Sigmoid colon (tissue), 4 donors: ENCODE data around the gene PLCH1.

ENCODE experiments used
- EP300 ChIP-seq, 4 donors: sonication (generic); formaldehyde crosslinking; IDR thresholded peaks; one replicate each; pipeline ENCODE4 v1.6.1; 2017; ENCODE audit warnings: antibody characterized with exemption in 4 of 4
- POLR2A ChIP-seq, 2 donors: fragments of 450-650 bp; IDR thresholded peaks; one replicate each; pipeline ENCODE4 v1.6.1; 2016; ENCODE audit warnings: antibody characterized with exemption in 2 of 2, mild to moderate bottlenecking in 2 of 2, moderate library complexity in 2 of 2
- POLR2AphosphoS5 ChIP-seq, 4 donors: sonication (generic); formaldehyde crosslinking; IDR thresholded peaks; one replicate each; pipeline ENCODE4 v1.6.1; 2017; ENCODE audit warnings: antibody characterized with exemption in 4 of 4
- TF ChIP-seq, protein P1 (sequence below), 4 experiments: fragments of 450-650 bp in 3 of 4; fragments of 200-600 bp in 1 of 4; IDR thresholded peaks; one replicate each; pipeline ENCODE4 v1.5.1; 2016 to 2019; ENCODE audit warnings: antibody characterized with exemption in 4 of 4, mild to moderate bottlenecking in 3 of 4, moderate library complexity in 2 of 4

DNA sequence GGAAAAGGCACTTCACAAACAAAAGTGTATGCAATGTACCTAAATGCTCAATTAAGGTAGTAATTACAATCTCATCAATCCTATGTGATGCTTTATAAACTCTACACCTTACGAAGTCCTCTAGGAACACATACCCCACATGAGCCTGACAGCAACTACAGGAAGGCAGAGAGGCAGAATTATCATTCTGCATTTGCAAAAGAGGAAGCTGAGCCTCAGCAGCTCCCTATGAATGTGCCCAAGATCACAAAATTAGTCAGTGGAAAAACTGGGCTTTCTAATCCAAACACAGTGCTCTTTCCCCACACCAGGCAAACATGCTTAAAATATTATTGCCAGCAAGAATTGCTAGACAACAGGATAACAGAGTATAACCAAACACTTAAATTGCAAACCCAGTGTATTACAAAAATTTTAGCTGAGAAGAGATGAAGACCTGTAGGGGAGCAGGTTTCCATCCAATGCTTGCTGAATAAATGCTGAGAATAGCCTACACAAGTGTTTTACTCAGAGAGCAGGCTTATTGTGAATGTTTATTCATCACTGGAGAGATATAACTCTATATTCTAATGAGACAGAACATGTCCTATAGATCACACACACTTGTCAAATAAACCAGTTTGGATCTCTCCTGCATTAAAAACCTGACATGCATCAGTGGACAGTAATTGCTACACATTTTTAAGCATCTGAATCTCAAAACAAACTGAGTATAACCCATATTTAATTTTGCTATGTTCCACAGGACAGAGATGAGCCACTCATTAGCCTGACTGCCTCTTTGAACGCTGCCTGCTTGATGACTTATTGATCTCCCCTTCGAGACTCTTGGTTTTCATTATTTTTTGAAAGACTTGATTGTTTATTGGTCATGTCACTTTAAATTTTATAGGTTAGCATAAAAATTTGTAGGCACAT, 62.2 kb downstream of the PLCH1 start:
- TF ChIP-seq EP300 (IDR thresholded peaks at IDR 0.05) (no peak), POLR2A (IDR thresholded peaks at IDR 0.05) (no peak), POLR2AphosphoS5 (IDR thresholded peaks at IDR 0.05) (no peak)
- TF ChIP-seq, protein P1, sequence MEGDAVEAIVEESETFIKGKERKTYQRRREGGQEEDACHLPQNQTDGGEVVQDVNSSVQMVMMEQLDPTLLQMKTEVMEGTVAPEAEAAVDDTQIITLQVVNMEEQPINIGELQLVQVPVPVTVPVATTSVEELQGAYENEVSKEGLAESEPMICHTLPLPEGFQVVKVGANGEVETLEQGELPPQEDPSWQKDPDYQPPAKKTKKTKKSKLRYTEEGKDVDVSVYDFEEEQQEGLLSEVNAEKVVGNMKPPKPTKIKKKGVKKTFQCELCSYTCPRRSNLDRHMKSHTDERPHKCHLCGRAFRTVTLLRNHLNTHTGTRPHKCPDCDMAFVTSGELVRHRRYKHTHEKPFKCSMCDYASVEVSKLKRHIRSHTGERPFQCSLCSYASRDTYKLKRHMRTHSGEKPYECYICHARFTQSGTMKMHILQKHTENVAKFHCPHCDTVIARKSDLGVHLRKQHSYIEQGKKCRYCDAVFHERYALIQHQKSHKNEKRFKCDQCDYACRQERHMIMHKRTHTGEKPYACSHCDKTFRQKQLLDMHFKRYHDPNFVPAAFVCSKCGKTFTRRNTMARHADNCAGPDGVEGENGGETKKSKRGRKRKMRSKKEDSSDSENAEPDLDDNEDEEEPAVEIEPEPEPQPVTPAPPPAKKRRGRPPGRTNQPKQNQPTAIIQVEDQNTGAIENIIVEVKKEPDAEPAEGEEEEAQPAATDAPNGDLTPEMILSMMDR (IDR thresholded peaks at IDR 0.05): no peak
